ENCODE data around the gene NEUROG1.
"Not testable (repeated sequence)": the region's sequence is repeated elsewhere in the genome, so short reads cannot be mapped to it uniquely, and the experiment has no call there.

Gene NEUROG1

DNA sequence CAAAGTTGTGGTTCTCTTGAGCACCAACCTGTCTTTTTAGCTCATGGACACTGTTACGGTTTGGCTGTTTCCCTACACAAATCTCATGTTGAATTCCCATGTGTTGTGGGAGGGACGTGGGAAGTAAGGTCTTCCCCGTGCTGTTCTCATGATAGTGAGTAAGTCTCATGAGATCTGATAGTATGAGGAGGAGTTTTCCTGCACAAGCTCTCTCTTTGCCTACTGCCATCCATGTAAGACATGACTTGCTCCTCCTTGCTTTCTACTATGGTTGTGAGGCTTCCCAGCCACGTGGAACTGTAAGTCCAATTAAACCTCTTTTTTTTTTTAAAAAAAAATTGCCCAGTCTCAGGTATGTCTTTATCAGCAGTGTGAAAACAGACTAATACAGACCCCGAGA lies 6.2 kb downstream of the NEUROG1 start:
- H3K79me1 ChIP-seq (replicated peaks; ENCODE audit: low read length, poor library complexity, severe bottlenecking); H2BK15ac ChIP-seq (ENCODE audit: low read depth, poor library complexity, severe bottlenecking); DNase-seq; H3K9me3 ChIP-seq (ENCODE audit: control insufficient read depth, low read length); H4K91ac ChIP-seq (ENCODE audit: low read length); H3K4me3 ChIP-seq (ENCODE audit: insufficient read depth in 1 of 2, low read depth in 1 of 2, low read length in 2 of 2); H3K4me1 ChIP-seq (ENCODE audit: control insufficient read depth, insufficient read depth, low read depth, low read length); H2AFZ ChIP-seq (ENCODE audit: low read depth, low read length); H3K14ac ChIP-seq (ENCODE audit: low read length in 2 of 2); H4K8ac ChIP-seq (ENCODE audit: low read length); H2BK120ac ChIP-seq (ENCODE audit: low read depth, low read length); H2BK5ac ChIP-seq (ENCODE audit: low read depth, low read length, poor library complexity, severe bottlenecking); H2BK12ac ChIP-seq (ENCODE audit: low read length in 2 of 2); H3K4me2 ChIP-seq (ENCODE audit: low read length, poor library complexity, severe bottlenecking); H3K27ac ChIP-seq (ENCODE audit: low read length, poor library complexity, severe bottlenecking); H3K4ac ChIP-seq (ENCODE audit: low read depth in 1 of 2, low read length in 2 of 2); H3K18ac ChIP-seq (ENCODE audit: low read depth in 1 of 2, low read length in 2 of 2); H2AK5ac ChIP-seq (ENCODE audit: low read length, severe bottlenecking); H3K23ac ChIP-seq (ENCODE audit: low read length in 2 of 2); H3K36me3 ChIP-seq (ENCODE audit: control insufficient read depth in 1 of 2, insufficient read depth in 2 of 2, low read depth in 1 of 2, low read length in 2 of 2); H3K9ac ChIP-seq (ENCODE audit: low read length): not testable (repeated sequence)
- H3K27me3 ChIP-seq (ENCODE audit: control insufficient read depth in 1 of 2, insufficient read depth in 1 of 2, low read length in 2 of 2), result peaks cover 74 to 97% of the 10 kb centered on the region in 2 experiments
- WGBS, result 64% methylated on average over 4 of the region's 5 CpGs

DNA sequence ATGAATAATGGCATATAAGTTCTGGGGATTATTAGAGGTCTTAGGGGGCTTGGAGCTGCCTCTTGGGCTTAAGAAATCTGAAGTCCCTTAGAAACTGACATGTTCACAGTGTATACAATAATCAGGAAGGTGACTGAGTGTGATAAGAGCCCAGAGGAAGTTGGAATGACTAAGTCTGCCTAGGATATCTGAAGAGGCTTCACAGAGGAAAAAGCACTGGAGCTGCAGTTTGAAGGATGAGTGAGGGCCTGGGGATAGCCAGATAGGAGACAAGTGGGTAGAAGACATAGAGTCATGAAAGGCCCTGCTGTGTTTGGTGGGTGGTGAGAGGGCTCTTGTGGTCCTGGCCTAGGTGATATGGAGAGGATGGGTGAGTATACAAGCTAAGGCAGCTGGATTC lies 8.8 kb downstream of the NEUROG1 start:
- Histone ChIP-seq H3K79me1 (replicated peaks; ENCODE audit: low read length, poor library complexity, severe bottlenecking) (no peaks in the 10 kb centered on the region), H4K8ac (ENCODE audit: low read length) (no peak overlapping the region), H3K23ac (ENCODE audit: low read length in 2 of 2) (no peak overlapping the region), H3K9ac (ENCODE audit: low read length) (no peak overlapping the region), H3K4me3 (ENCODE audit: insufficient read depth in 1 of 2, low read depth in 1 of 2, low read length in 2 of 2) (no peak overlapping the region), H3K36me3 (ENCODE audit: control insufficient read depth in 1 of 2, insufficient read depth in 2 of 2, low read depth in 1 of 2, low read length in 2 of 2) (no peaks in the 10 kb centered on the region), H3K4ac (ENCODE audit: low read depth in 1 of 2, low read length in 2 of 2) (no peak overlapping the region), H4K91ac (ENCODE audit: low read length) (no peak overlapping the region), H2BK5ac (ENCODE audit: low read depth, low read length, poor library complexity, severe bottlenecking) (no peak overlapping the region), H3K4me2 (ENCODE audit: low read length, poor library complexity, severe bottlenecking) (no peak overlapping the region), H3K4me1 (ENCODE audit: control insufficient read depth, insufficient read depth, low read depth, low read length) (no peaks in the 10 kb centered on the region), H2AK5ac (ENCODE audit: low read length, severe bottlenecking) (no peak overlapping the region), H2BK15ac (ENCODE audit: low read depth, poor library complexity, severe bottlenecking) (no peak overlapping the region), H3K27ac (ENCODE audit: low read length, poor library complexity, severe bottlenecking) (no peak overlapping the region), H2BK12ac (ENCODE audit: low read length in 2 of 2) (no peak overlapping the region), H3K9me3 (ENCODE audit: control insufficient read depth, low read length) (peaks cover 12% of the 10 kb centered on the region), H3K18ac (ENCODE audit: low read depth in 1 of 2, low read length in 2 of 2) (no peak overlapping the region), H2BK120ac (ENCODE audit: low read depth, low read length) (no peak overlapping the region), H3K14ac (ENCODE audit: low read length in 2 of 2) (no peak overlapping the region), H2AFZ (ENCODE audit: low read depth, low read length) (no peak overlapping the region), H3K27me3 (ENCODE audit: control insufficient read depth in 1 of 2, insufficient read depth in 1 of 2, low read length in 2 of 2) (peaks cover 53 to 95% of the 10 kb centered on the region in 2 experiments)
- no peak for DNase-seq

DNA sequence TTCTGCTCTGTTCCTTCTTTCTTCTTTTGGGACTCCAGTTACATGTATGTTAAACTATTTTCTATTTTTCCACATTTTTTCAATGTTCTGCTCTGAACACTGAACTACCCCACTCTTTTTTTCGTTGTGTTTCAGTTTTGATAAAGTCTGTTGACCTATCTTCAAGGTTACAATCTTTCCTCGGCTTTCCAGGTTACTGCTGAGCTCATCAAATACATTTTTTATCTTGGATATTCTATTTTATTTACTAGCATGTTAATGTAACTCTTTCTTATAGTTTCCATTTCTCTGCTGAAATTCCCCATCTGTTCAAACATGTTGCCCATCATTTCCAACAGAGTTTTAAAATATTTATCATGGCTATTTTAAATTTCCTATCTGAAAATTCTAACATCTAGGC lies 13.8 kb downstream of the NEUROG1 start:
- no peak overlapping the region for H2BK12ac ChIP-seq (ENCODE audit: low read length in 2 of 2)
- H4K8ac ChIP-seq (ENCODE audit: low read length), result no peak overlapping the region
- H3K36me3 ChIP-seq (ENCODE audit: control insufficient read depth in 1 of 2, insufficient read depth in 2 of 2, low read depth in 1 of 2, low read length in 2 of 2), result no peaks in the 10 kb centered on the region
- no peak overlapping the region for H2AFZ ChIP-seq (ENCODE audit: low read depth, low read length)
- H3K14ac ChIP-seq (ENCODE audit: low read length in 2 of 2), result no peak overlapping the region
- no peak overlapping the region for H3K18ac ChIP-seq (ENCODE audit: low read depth in 1 of 2, low read length in 2 of 2)
- H3K27me3 ChIP-seq (ENCODE audit: control insufficient read depth in 1 of 2, insufficient read depth in 1 of 2, low read length in 2 of 2), result peaks cover 25 to 76% of the 10 kb centered on the region in 2 experiments
- H3K79me1 ChIP-seq (replicated peaks; ENCODE audit: low read length, poor library complexity, severe bottlenecking), result no peaks in the 10 kb centered on the region
- no peaks in the 10 kb centered on the region for H3K4me1 ChIP-seq (ENCODE audit: control insufficient read depth, insufficient read depth, low read depth, low read length)
- H3K9me3 ChIP-seq (ENCODE audit: control insufficient read depth, low read length), result peaks cover 10% of the 10 kb centered on the region
- no peak overlapping the region for H2BK120ac ChIP-seq (ENCODE audit: low read depth, low read length)
- H3K9ac ChIP-seq (ENCODE audit: low read length), result no peak overlapping the region
- no peak overlapping the region for H3K4me2 ChIP-seq (ENCODE audit: low read length, poor library complexity, severe bottlenecking)
- H3K4ac ChIP-seq (ENCODE audit: low read depth in 1 of 2, low read length in 2 of 2), result no peak overlapping the region
- no peak overlapping the region for H2BK5ac ChIP-seq (ENCODE audit: low read depth, low read length, poor library complexity, severe bottlenecking)
- no peak overlapping the region for H2AK5ac ChIP-seq (ENCODE audit: low read length, severe bottlenecking)
- H3K23ac ChIP-seq (ENCODE audit: low read length in 2 of 2), result no peak overlapping the region
- 0% methylated on average over 1 of the region's 2 CpGs for WGBS
- DNase-seq, result no peak
- H2BK15ac ChIP-seq (ENCODE audit: low read depth, poor library complexity, severe bottlenecking), result no peak overlapping the region
- H4K91ac ChIP-seq (ENCODE audit: low read length), result no peak overlapping the region
- H3K27ac ChIP-seq (ENCODE audit: low read length, poor library complexity, severe bottlenecking), result no peak overlapping the region
- H3K4me3 ChIP-seq (ENCODE audit: insufficient read depth in 1 of 2, low read depth in 1 of 2, low read length in 2 of 2), result no peak overlapping the region

- Histone ChIP-seq H3K4me3 (ENCODE audit: insufficient read depth in 1 of 2, low read depth in 1 of 2, low read length in 2 of 2) (no peak overlapping the region), H3K36me3 (ENCODE audit: control insufficient read depth in 1 of 2, insufficient read depth in 2 of 2, low read depth in 1 of 2, low read length in 2 of 2) (no peaks in the 10 kb centered on the region), H3K4me2 (ENCODE audit: low read length, poor library complexity, severe bottlenecking) (no peak overlapping the region), H2BK12ac (ENCODE audit: low read length in 2 of 2) (no peak overlapping the region), H4K8ac (ENCODE audit: low read length) (no peak overlapping the region), H3K4ac (ENCODE audit: low read depth in 1 of 2, low read length in 2 of 2) (no peak overlapping the region), H4K91ac (ENCODE audit: low read length) (no peak overlapping the region), H2BK15ac (ENCODE audit: low read depth, poor library complexity, severe bottlenecking) (no peak overlapping the region), H3K27me3 (ENCODE audit: control insufficient read depth in 1 of 2, insufficient read depth in 1 of 2, low read length in 2 of 2) (peaks cover 7 to 40% of the 10 kb centered on the region in 2 experiments), H3K23ac (ENCODE audit: low read length in 2 of 2) (no peak overlapping the region), H3K4me1 (ENCODE audit: control insufficient read depth, insufficient read depth, low read depth, low read length) (no peaks in the 10 kb centered on the region), H3K14ac (ENCODE audit: low read length in 2 of 2) (no peak overlapping the region), H2BK120ac (ENCODE audit: low read depth, low read length) (no peak overlapping the region), H2BK5ac (ENCODE audit: low read depth, low read length, poor library complexity, severe bottlenecking) (no peak overlapping the region), H3K18ac (ENCODE audit: low read depth in 1 of 2, low read length in 2 of 2) (no peak overlapping the region), H2AFZ (ENCODE audit: low read depth, low read length) (no peak overlapping the region), H3K27ac (ENCODE audit: low read length, poor library complexity, severe bottlenecking) (no peak overlapping the region), H3K9ac (ENCODE audit: low read length) (no peak overlapping the region), H2AK5ac (ENCODE audit: low read length, severe bottlenecking) (no peak overlapping the region), H3K79me1 (replicated peaks; ENCODE audit: low read length, poor library complexity, severe bottlenecking) (no peaks in the 10 kb centered on the region), H3K9me3 (ENCODE audit: control insufficient read depth, low read length) (peaks cover 7% of the 10 kb centered on the region)
- DNase-seq, result no peak
- WGBS, result 79% methylated on average over 2 of the region's 4 CpGs
Measured at GRCh38 chr5:135517631-135518030, 18.1 kb downstream of the NEUROG1 start.

All from mesenchymal stem cell (in vitro differentiated cells and primary cell).